ENCODE results near the gene CAMK1D. TPM values are rescaled to one million over a fixed set of nuclear protein-coding genes. Genes with fewer than 3 reads are reported as not detected.

CAMK1D gene
- total and polyA plus RNA-seq, 2 experiments from 2014 or later, result 4.6 to 7.2 TPM

- H2AFZ ChIP-seq, result no peak overlapping the region
Observed at GRCh38 chr10:12699781-12700556, 350.6 kb downstream of the CAMK1D start.

More at GRCh38 chr10:12699781-12700556, 350.6 kb downstream of the CAMK1D start:
- Histone ChIP-seq H3K79me2 (replicated peaks; ENCODE audit: insufficient read depth) (no peaks in the 10 kb centered on the region), H3F3A (replicated peaks; ENCODE audit: low read depth) (no peaks in the 10 kb centered on the region), H4K20me1 (replicated peaks; ENCODE audit: insufficient read depth) (no peaks in the 10 kb centered on the region), H3K4me3 (no peak overlapping the region), H3K27me3 (ENCODE audit: insufficient read depth) (no peaks in the 10 kb centered on the region), H3K4me1 (ENCODE audit: insufficient read depth) (no peaks in the 10 kb centered on the region), H3K4me2 (no peak overlapping the region), H3K36me3 (ENCODE audit: insufficient read depth) (no peaks in the 10 kb centered on the region), H3K27ac (ENCODE audit: low read depth) (no peak overlapping the region), H3K9me2 (ENCODE audit: insufficient read depth) (no peaks in the 10 kb centered on the region)
- H3K36me3 Mint-ChIP-seq (ENCODE audit: low read depth), result no peaks in the 10 kb centered on the region
- H3K27ac Mint-ChIP-seq, result no peak overlapping the region
- ATAC-seq (no peak), DNase-seq (ENCODE audit: low spot score) (no peak)
- H3K27me3 Mint-ChIP-seq (ENCODE audit: insufficient read depth, low read depth, poor library complexity), result no peaks in the 10 kb centered on the region
- no peak overlapping the region for H3K4me3 Mint-ChIP-seq
- no peaks in the 10 kb centered on the region for H3K4me1 Mint-ChIP-seq
- no peaks in the 10 kb centered on the region for H3K9me3 Mint-ChIP-seq
- TF ChIP-seq EZH2 (IDR thresholded peaks at IDR 0.05; ENCODE audit: low read depth, unreplicated experiment) (no peak), EZH2phosphoT487 (IDR thresholded peaks at IDR 0.05; ENCODE audit: unreplicated experiment) (no peak), ZNF331 (CRISPR knock-in tag; IDR thresholded peaks at IDR 0.05; ENCODE audit: low read depth) (no peak), NANOG (IDR thresholded peaks at IDR 0.05; ENCODE audit: borderline replicate concordance) (no peak), CREB1 (CRISPR knock-in tag; IDR thresholded peaks at IDR 0.05; ENCODE audit: low read depth) (no peak), ZNF114 (CRISPR knock-in tag; IDR thresholded peaks at IDR 0.05) (no peak), STAT1 (IDR thresholded peaks at IDR 0.05; ENCODE audit: unreplicated experiment) (no peak), POLR2AphosphoS5 (IDR thresholded peaks at IDR 0.05; ENCODE audit: low read depth) (no peak), ZNF462 (CRISPR knock-in tag; IDR thresholded peaks at IDR 0.05) (no peak), JUNB (IDR thresholded peaks at IDR 0.05; ENCODE audit: unreplicated experiment) (no peak)
- TF ChIP-seq, protein P1, sequence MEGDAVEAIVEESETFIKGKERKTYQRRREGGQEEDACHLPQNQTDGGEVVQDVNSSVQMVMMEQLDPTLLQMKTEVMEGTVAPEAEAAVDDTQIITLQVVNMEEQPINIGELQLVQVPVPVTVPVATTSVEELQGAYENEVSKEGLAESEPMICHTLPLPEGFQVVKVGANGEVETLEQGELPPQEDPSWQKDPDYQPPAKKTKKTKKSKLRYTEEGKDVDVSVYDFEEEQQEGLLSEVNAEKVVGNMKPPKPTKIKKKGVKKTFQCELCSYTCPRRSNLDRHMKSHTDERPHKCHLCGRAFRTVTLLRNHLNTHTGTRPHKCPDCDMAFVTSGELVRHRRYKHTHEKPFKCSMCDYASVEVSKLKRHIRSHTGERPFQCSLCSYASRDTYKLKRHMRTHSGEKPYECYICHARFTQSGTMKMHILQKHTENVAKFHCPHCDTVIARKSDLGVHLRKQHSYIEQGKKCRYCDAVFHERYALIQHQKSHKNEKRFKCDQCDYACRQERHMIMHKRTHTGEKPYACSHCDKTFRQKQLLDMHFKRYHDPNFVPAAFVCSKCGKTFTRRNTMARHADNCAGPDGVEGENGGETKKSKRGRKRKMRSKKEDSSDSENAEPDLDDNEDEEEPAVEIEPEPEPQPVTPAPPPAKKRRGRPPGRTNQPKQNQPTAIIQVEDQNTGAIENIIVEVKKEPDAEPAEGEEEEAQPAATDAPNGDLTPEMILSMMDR (conservative IDR thresholded peaks at IDR 0.05; ENCODE audit: low read depth in 2 of 2), result no peak
- TF ChIP-seq, protein P2, sequence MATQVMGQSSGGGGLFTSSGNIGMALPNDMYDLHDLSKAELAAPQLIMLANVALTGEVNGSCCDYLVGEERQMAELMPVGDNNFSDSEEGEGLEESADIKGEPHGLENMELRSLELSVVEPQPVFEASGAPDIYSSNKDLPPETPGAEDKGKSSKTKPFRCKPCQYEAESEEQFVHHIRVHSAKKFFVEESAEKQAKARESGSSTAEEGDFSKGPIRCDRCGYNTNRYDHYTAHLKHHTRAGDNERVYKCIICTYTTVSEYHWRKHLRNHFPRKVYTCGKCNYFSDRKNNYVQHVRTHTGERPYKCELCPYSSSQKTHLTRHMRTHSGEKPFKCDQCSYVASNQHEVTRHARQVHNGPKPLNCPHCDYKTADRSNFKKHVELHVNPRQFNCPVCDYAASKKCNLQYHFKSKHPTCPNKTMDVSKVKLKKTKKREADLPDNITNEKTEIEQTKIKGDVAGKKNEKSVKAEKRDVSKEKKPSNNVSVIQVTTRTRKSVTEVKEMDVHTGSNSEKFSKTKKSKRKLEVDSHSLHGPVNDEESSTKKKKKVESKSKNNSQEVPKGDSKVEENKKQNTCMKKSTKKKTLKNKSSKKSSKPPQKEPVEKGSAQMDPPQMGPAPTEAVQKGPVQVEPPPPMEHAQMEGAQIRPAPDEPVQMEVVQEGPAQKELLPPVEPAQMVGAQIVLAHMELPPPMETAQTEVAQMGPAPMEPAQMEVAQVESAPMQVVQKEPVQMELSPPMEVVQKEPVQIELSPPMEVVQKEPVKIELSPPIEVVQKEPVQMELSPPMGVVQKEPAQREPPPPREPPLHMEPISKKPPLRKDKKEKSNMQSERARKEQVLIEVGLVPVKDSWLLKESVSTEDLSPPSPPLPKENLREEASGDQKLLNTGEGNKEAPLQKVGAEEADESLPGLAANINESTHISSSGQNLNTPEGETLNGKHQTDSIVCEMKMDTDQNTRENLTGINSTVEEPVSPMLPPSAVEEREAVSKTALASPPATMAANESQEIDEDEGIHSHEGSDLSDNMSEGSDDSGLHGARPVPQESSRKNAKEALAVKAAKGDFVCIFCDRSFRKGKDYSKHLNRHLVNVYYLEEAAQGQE (IDR thresholded peaks at IDR 0.05; ENCODE audit: unreplicated experiment), result no peak
- TF ChIP-seq, protein P3, sequence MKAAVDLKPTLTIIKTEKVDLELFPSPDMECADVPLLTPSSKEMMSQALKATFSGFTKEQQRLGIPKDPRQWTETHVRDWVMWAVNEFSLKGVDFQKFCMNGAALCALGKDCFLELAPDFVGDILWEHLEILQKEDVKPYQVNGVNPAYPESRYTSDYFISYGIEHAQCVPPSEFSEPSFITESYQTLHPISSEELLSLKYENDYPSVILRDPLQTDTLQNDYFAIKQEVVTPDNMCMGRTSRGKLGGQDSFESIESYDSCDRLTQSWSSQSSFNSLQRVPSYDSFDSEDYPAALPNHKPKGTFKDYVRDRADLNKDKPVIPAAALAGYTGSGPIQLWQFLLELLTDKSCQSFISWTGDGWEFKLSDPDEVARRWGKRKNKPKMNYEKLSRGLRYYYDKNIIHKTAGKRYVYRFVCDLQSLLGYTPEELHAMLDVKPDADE (IDR thresholded peaks at IDR 0.05), result no peak
